ENCODE data around the gene EMC8.

- TF ChIP-seq, protein P1, sequence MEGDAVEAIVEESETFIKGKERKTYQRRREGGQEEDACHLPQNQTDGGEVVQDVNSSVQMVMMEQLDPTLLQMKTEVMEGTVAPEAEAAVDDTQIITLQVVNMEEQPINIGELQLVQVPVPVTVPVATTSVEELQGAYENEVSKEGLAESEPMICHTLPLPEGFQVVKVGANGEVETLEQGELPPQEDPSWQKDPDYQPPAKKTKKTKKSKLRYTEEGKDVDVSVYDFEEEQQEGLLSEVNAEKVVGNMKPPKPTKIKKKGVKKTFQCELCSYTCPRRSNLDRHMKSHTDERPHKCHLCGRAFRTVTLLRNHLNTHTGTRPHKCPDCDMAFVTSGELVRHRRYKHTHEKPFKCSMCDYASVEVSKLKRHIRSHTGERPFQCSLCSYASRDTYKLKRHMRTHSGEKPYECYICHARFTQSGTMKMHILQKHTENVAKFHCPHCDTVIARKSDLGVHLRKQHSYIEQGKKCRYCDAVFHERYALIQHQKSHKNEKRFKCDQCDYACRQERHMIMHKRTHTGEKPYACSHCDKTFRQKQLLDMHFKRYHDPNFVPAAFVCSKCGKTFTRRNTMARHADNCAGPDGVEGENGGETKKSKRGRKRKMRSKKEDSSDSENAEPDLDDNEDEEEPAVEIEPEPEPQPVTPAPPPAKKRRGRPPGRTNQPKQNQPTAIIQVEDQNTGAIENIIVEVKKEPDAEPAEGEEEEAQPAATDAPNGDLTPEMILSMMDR (IDR thresholded peaks at IDR 0.05), result no peak
- TF ChIP-seq POLR2A (IDR thresholded peaks at IDR 0.05) (no peak), POLR2AphosphoS5 (IDR thresholded peaks at IDR 0.05) (no peak)
Measured at GRCh38 chr16:85829751-85830445, 30.6 kb upstream of the EMC8 start.
